SK-N-SH treated with all-trans-retinoic acid at 6 μM for 48 hours (cell line): ENCODE data around the gene NARF.

Source experiments
- ATAC-seq: fragments of 200-7000 bp; cut with Tn5 transposase; 3 replicates; pipeline ENCODE4 v1.9.1; 2020; ENCODE audit warnings: mild to moderate bottlenecking, moderate library complexity
- ARNTL ChIP-seq: fragments of 450-650 bp; formaldehyde crosslinking; IDR thresholded peaks from 2 replicates; pipeline ENCODE4 v1.5.0; 2020; ENCODE audit warnings: low read depth, mild to moderate bottlenecking, moderate library complexity, borderline replicate concordance
- BACH2 ChIP-seq: fragments of 250-450 bp; sonication (Bioruptor Pico); IDR thresholded peaks from 2 replicates; pipeline ENCODE4 v1.9.0; 2021; ENCODE audit warnings: mild to moderate bottlenecking, borderline replicate concordance
- CREB5 ChIP-seq: fragments of 250-450 bp; sonication (Bioruptor Pico); IDR thresholded peaks from 2 replicates; pipeline ENCODE4 v1.5.1; 2020; ENCODE audit warnings: low read depth, mild to moderate bottlenecking, moderate library complexity
- ESRRG ChIP-seq: fragments of 250-450 bp; sonication (Bioruptor Pico); IDR thresholded peaks from 2 replicates; pipeline ENCODE4 v1.6.1; 2021; ENCODE audit warnings: mild to moderate bottlenecking
- GLIS3 ChIP-seq: fragments of 250-450 bp; sonication (Bioruptor Pico); IDR thresholded peaks from 2 replicates; pipeline ENCODE4 v1.5.0; 2020; ENCODE audit warnings: mild to moderate bottlenecking, moderate library complexity
- ISL1 ChIP-seq: fragments of 250-450 bp; sonication (Bioruptor Pico); IDR thresholded peaks from 2 replicates; pipeline ENCODE4 v2.1.2; 2022; ENCODE audit warnings: mild to moderate bottlenecking, moderate library complexity
- OSR1 ChIP-seq: fragments of 250-450 bp; sonication (Bioruptor Pico); IDR thresholded peaks from 2 replicates; pipeline ENCODE4 v1.8.0; 2022; ENCODE audit warnings: moderate library complexity, mild to moderate bottlenecking, inconsistent platforms
- PATZ1 ChIP-seq: fragments of 250-450 bp; sonication (Bioruptor Pico); IDR thresholded peaks from 2 replicates; pipeline ENCODE4 v1.8.0; 2020; ENCODE audit warnings: mild to moderate bottlenecking, moderate library complexity, borderline replicate concordance
- POU6F1 ChIP-seq: fragments of 250-450 bp; sonication (Bioruptor Pico); IDR thresholded peaks from 2 replicates; pipeline ENCODE4 v1.8.0; 2021; ENCODE audit warnings: low read depth, mild to moderate bottlenecking, moderate library complexity, borderline replicate concordance
- PPARA ChIP-seq: fragments of 250-450 bp; sonication (Bioruptor Pico); IDR thresholded peaks from 2 replicates; pipeline ENCODE4 v1.5.0; 2020; ENCODE audit warnings: mild to moderate bottlenecking, borderline replicate concordance
- RARB ChIP-seq: fragments of 250-450 bp; sonication (Bioruptor Pico); IDR thresholded peaks from 2 replicates; pipeline ENCODE4 v1.8.0; 2021; ENCODE audit warnings: mild to moderate bottlenecking, moderate library complexity
- SNAI2 ChIP-seq: fragments of 250-450 bp; sonication (Bioruptor Pico); IDR thresholded peaks from 2 replicates; pipeline ENCODE4 v1.5.0; 2020; ENCODE audit warnings: mild to moderate bottlenecking, moderate library complexity
- TCF4 ChIP-seq: fragments of 250-450 bp; sonication (Bioruptor Pico); IDR thresholded peaks from 2 replicates; pipeline ENCODE4 v1.8.0; 2021; ENCODE audit warnings: mild to moderate bottlenecking, moderate library complexity, borderline replicate concordance
- TOX ChIP-seq: fragments of 250-450 bp; sonication (Bioruptor Pico); IDR thresholded peaks from 2 replicates; pipeline ENCODE4 v1.8.0; 2021; ENCODE audit warnings: mild to moderate bottlenecking, moderate library complexity, borderline replicate concordance
- TSHZ2 ChIP-seq: fragments of 250-450 bp; sonication (Bioruptor Pico); IDR thresholded peaks from 2 replicates; pipeline ENCODE4 v1.5.0; 2020; ENCODE audit warnings: mild to moderate bottlenecking, moderate library complexity
- ZC3H10 ChIP-seq: fragments of 250-450 bp; sonication (Bioruptor Pico); IDR thresholded peaks from 2 replicates; pipeline ENCODE4 v1.5.1; 2021; ENCODE audit warnings: mild to moderate bottlenecking, moderate library complexity
- ZFP3 ChIP-seq: fragments of 250-450 bp; sonication (Bioruptor Pico); IDR thresholded peaks from 2 replicates; pipeline ENCODE4 v1.5.0; 2020; ENCODE audit warnings: mild to moderate bottlenecking, moderate library complexity
- ZFP30 ChIP-seq: fragments of 450-650 bp; formaldehyde crosslinking; IDR thresholded peaks from 2 replicates; pipeline ENCODE4 v1.5.0; 2022; ENCODE audit warnings: mild to moderate bottlenecking, moderate library complexity
- ZNF565 ChIP-seq: fragments of 450-650 bp; formaldehyde crosslinking; conservative IDR thresholded peaks from 2 replicates; pipeline ENCODE4 v1.5.0; 2020; ENCODE audit warnings: low read depth, mild to moderate bottlenecking, moderate library complexity
- ZNF70 ChIP-seq: fragments of 450-650 bp; formaldehyde crosslinking; IDR thresholded peaks from 2 replicates; pipeline ENCODE4 v1.5.0; 2020; ENCODE audit warnings: mild to moderate bottlenecking, moderate library complexity
- ZNF8 ChIP-seq: fragments of 450-650 bp; formaldehyde crosslinking; IDR thresholded peaks from 2 replicates; pipeline ENCODE4 v1.5.0; 2020; ENCODE audit warnings: mild to moderate bottlenecking, moderate library complexity

The NARF gene

GRCh38 chr17:82445542-82445941, 13.0 kb upstream of the NARF start:
- TF ChIP-seq ZFP3 (CRISPR knock-in tag), result no peak
- TF ChIP-seq ZNF70 (CRISPR knock-in tag), result no peak
- TF ChIP-seq PATZ1 (CRISPR knock-in tag), result no peak
- no peak for TF ChIP-seq SNAI2 (CRISPR knock-in tag)
- no peak for ATAC-seq

- no peak for ATAC-seq
- TF ChIP-seq POU6F1 (CRISPR knock-in tag), result no peak
- no peak for TF ChIP-seq ZFP3 (CRISPR knock-in tag)
- no peak for TF ChIP-seq BACH2 (CRISPR knock-in tag)
- no peak for TF ChIP-seq GLIS3
- TF ChIP-seq RARB (CRISPR knock-in tag), result no peak
- no peak for TF ChIP-seq PATZ1 (CRISPR knock-in tag)
- TF ChIP-seq TCF4 (CRISPR knock-in tag), result no peak
- TF ChIP-seq ARNTL (CRISPR knock-in tag), result no peak
- TF ChIP-seq ZC3H10 (CRISPR knock-in tag), result no peak
- TF ChIP-seq TSHZ2 (CRISPR knock-in tag), result no peak
- TF ChIP-seq CREB5 (CRISPR knock-in tag), result no peak
- TF ChIP-seq SNAI2 (CRISPR knock-in tag), result no peak
- TF ChIP-seq ISL1 (CRISPR knock-in tag), result no peak
- TF ChIP-seq ZNF8 (CRISPR knock-in tag), result no peak
- no peak for TF ChIP-seq ZFP30 (CRISPR knock-in tag)
- no peak for TF ChIP-seq ZNF70 (CRISPR knock-in tag)
- no peak for TF ChIP-seq ZNF565 (CRISPR knock-in tag)
- TF ChIP-seq PPARA (CRISPR knock-in tag), result no peak
- no peak for TF ChIP-seq ESRRG (CRISPR knock-in tag)
Observed at GRCh38 chr17:82446124-82446523, 12.4 kb upstream of the NARF start.

GRCh38 chr17:82446649-82447048, 11.9 kb upstream of the NARF start:
- ATAC-seq, result no peak
- TF ChIP-seq ZNF70 (CRISPR knock-in tag) (no peak), TOX (CRISPR knock-in tag) (no peak), ZNF8 (CRISPR knock-in tag) (no peak), ESRRG (CRISPR knock-in tag) (no peak), SNAI2 (CRISPR knock-in tag) (no peak), OSR1 (CRISPR knock-in tag) (no peak), PPARA (CRISPR knock-in tag) (no peak), ZFP3 (CRISPR knock-in tag) (no peak), ZNF565 (CRISPR knock-in tag) (no peak), TSHZ2 (CRISPR knock-in tag) (no peak), PATZ1 (CRISPR knock-in tag) (no peak), ARNTL (CRISPR knock-in tag) (no peak), ISL1 (CRISPR knock-in tag) (no peak), ZFP30 (CRISPR knock-in tag) (no peak)
